ENCODE results near the gene MOB3C.

MOB3C gene

GRCh38 chr1:46638921-46639320 is 22.3 kb upstream of the MOB3C start:
- DNase-seq (ENCODE audit: low spot score): no peak

GRCh38 chr1:46637444-46638083 is 21.0 kb upstream of the MOB3C start:
- no peak for DNase-seq (ENCODE audit: low spot score)

- no peak for DNase-seq (ENCODE audit: low spot score)
These were observed 18.6 kb upstream of the MOB3C start for GRCh38 chr1:46635205-46635604.

GRCh38 chr1:46630719-46631118 is 14.1 kb upstream of the MOB3C start:
- no peak for DNase-seq (ENCODE audit: low spot score)

GRCh38 chr1:46623743-46624644 is 7.4 kb upstream of the MOB3C start:
- DNase-seq (ENCODE audit: low spot score): no peak

- DNase-seq (ENCODE audit: low spot score): no peak
These were observed 5.7 kb upstream of the MOB3C start for GRCh38 chr1:46622344-46622743.

GRCh38 chr1:46621930-46622329 is 5.3 kb upstream of the MOB3C start:
- no peak for DNase-seq (ENCODE audit: low spot score)

GRCh38 chr1:46619656-46620258 is 3.1 kb upstream of the MOB3C start:
- DNase-seq (ENCODE audit: low spot score): no peak

GRCh38 chr1:46618754-46619415 is 2.3 kb upstream of the MOB3C start:
- no peak for DNase-seq (ENCODE audit: low spot score)

- DNase-seq (ENCODE audit: low spot score): no peak
These were observed 1.2 kb upstream of the MOB3C start for GRCh38 chr1:46617833-46618232.

- no peak for DNase-seq (ENCODE audit: low spot score)
These were observed 643 bp upstream of the MOB3C start for GRCh38 chr1:46617108-46617800.

- DNase-seq (ENCODE audit: low spot score): no peak
These were observed 876 bp downstream of the MOB3C start for GRCh38 chr1:46615735-46616134.

GRCh38 chr1:46615088-46615487 is 1.5 kb downstream of the MOB3C start:
- no peak for DNase-seq (ENCODE audit: low spot score)

- no peak for DNase-seq (ENCODE audit: low spot score)
These were observed 2.0 kb downstream of the MOB3C start for GRCh38 chr1:46614604-46614984.

GRCh38 chr1:46613661-46614603 is 2.7 kb downstream of the MOB3C start:
- DNase-seq (ENCODE audit: low spot score): peak; percentile 63

GRCh38 chr1:46612937-46613660 is 3.5 kb downstream of the MOB3C start:
- no peak for DNase-seq (ENCODE audit: low spot score)

GRCh38 chr1:46611691-46612221 is 4.9 kb downstream of the MOB3C start:
- DNase-seq (ENCODE audit: low spot score): no peak

- no peak for DNase-seq (ENCODE audit: low spot score)
These were observed 9.1 kb downstream of the MOB3C start for GRCh38 chr1:46607345-46608130.
